Neural cell (in vitro differentiated cells): Measurements from ENCODE around the gene OTUD3. TPM values are rescaled to one million over a fixed set of nuclear protein-coding genes. Genes with fewer than 3 reads are reported as not detected.

Source experiments
- H2AFZ ChIP-seq: fragments of 200-600, 300-800 bp; sonication (generic), shearing (Covaris generic); 2 replicates; pipeline ENCODE4 v1.6.0; 2014; ENCODE audit warnings: low read depth, mild to moderate bottlenecking, antibody characterized with exemption, low read length, moderate library complexity
- H3F3A ChIP-seq: fragments of 200-600 bp; shearing (Covaris generic); 2 replicates; pipeline ENCODE4 v1.6.1; 2016; ENCODE audit warnings: mild to moderate bottlenecking, moderate library complexity, mixed read lengths, antibody characterized with exemption, low read length; ENCODE audit not compliant: insufficient read depth, poor library complexity, severe bottlenecking
- H3K27ac ChIP-seq: fragments of 200-600, 300-800 bp; sonication (generic), shearing (Covaris generic); 2 replicates; pipeline ENCODE4 v1.5.1; 2014; ENCODE audit warnings: mild to moderate bottlenecking, low read length, moderate library complexity
- H3K27me3 ChIP-seq: fragments of 300-800, 200-600 bp; sonication (generic), shearing (Covaris generic); 2 replicates; pipeline ENCODE4 v1.6.0; 2014; ENCODE audit warnings: mild to moderate bottlenecking, low read depth, low read length, moderate library complexity; ENCODE audit not compliant: insufficient read depth
- H3K36me3 ChIP-seq: fragments of 300-800, 200-600 bp; sonication (generic), shearing (Covaris generic); 2 replicates; pipeline ENCODE4 v1.5.1; 2014; ENCODE audit warnings: mild to moderate bottlenecking, antibody characterized with exemption, low read length, moderate library complexity; ENCODE audit not compliant: insufficient read depth
- H3K4me2 ChIP-seq: fragments of 300-800, 200-600 bp; sonication (generic), shearing (Covaris generic); 2 replicates; pipeline ENCODE4 v1.6.0; 2014; ENCODE audit warnings: mild to moderate bottlenecking, low read length
- H3K4me3 ChIP-seq: fragments of 300-800, 200-600 bp; sonication (generic), shearing (Covaris generic); 2 replicates; pipeline ENCODE4 v1.5.1; 2014; ENCODE audit warnings: mild to moderate bottlenecking, low read length, moderate library complexity
- H3K79me2 ChIP-seq: fragments of 200-600 bp; shearing (Covaris generic); replicated peaks from 2 replicates; pipeline ENCODE4 v1.6.0; 2014; ENCODE audit warnings: mild to moderate bottlenecking, low read length, moderate library complexity; ENCODE audit not compliant: insufficient read depth
- H3K9ac ChIP-seq: fragments of 300-800, 200-600 bp; sonication (generic), shearing (Covaris generic); 2 replicates; pipeline ENCODE4 v1.6.1; 2016; ENCODE audit warnings: mild to moderate bottlenecking, low read length, mixed read lengths
- H3K9me2 ChIP-seq: fragments of 200-600 bp; shearing (Covaris generic); 2 replicates; pipeline ENCODE4 v1.6.1; 2016; ENCODE audit warnings: mild to moderate bottlenecking, low read length, mixed read lengths; ENCODE audit not compliant: insufficient read depth
- H3K9me3 ChIP-seq: fragments of 200-600, 300-800 bp; sonication (generic), shearing (Covaris generic); 2 replicates; pipeline ENCODE4 v1.6.1; 2016; ENCODE audit warnings: mild to moderate bottlenecking, mixed run types, low read length, moderate library complexity, mixed read lengths
- H4K20me1 ChIP-seq: fragments of 200-600 bp; shearing (Covaris generic); 2 replicates; pipeline ENCODE4 v1.6.1; 2016; ENCODE audit warnings: mild to moderate bottlenecking, mixed run types; ENCODE audit not compliant: insufficient read depth
- EP300 ChIP-seq: fragments of 450-650 bp; conservative IDR thresholded peaks from 2 replicates; pipeline ENCODE4 v1.6.1; 2014; ENCODE audit warnings: antibody characterized with exemption, mild to moderate bottlenecking, moderate library complexity; ENCODE audit not compliant: poor library complexity, severe bottlenecking
- EZH2 ChIP-seq: fragments of 200-600, 300-800 bp; shearing (Covaris generic), sonication (generic); IDR thresholded peaks from 2 replicates; pipeline ENCODE4 v1.6.1; 2014; ENCODE audit warnings: antibody characterized with exemption, low read length, borderline replicate concordance, mild to moderate bottlenecking; ENCODE audit not compliant: insufficient read depth, poor library complexity, severe bottlenecking
- MXI1 ChIP-seq: fragments of 450-650 bp; conservative IDR thresholded peaks from 2 replicates; pipeline ENCODE4 v1.6.1; 2014; ENCODE audit warnings: antibody characterized with exemption, mild to moderate bottlenecking; ENCODE audit not compliant: poor library complexity, severe bottlenecking
- POLR2AphosphoS5 ChIP-seq: IDR thresholded peaks from 2 replicates; pipeline ENCODE4 v1.6.1; 2012
- RAD21 ChIP-seq: fragments of 450-650 bp; conservative IDR thresholded peaks from 2 replicates; pipeline ENCODE4 v1.6.1; 2014; ENCODE audit warnings: antibody characterized with exemption, mild to moderate bottlenecking, moderate library complexity
- SMC3 ChIP-seq: fragments of 450-650 bp; conservative IDR thresholded peaks from 2 replicates; pipeline ENCODE4 v1.6.1; 2014; ENCODE audit warnings: antibody characterized with exemption, mild to moderate bottlenecking, moderate library complexity; ENCODE audit not compliant: poor library complexity
- TAF1 ChIP-seq: IDR thresholded peaks from 2 replicates; pipeline ENCODE4 v1.6.1; 2012; ENCODE audit warnings: low read depth
- polyA plus RNA-seq: library from polyadenylated mRNA; depleted of rRNA; stranded (reverse); fragments of >200 nt; gene quantifications from 2 replicates; pipeline ENCODE4 v1.2.3, GENCODE V29; 2014
- TF ChIP-seq, protein P1 (sequence below): IDR thresholded peaks from 2 replicates; pipeline ENCODE4 v1.6.1; 2012; ENCODE audit warnings: borderline replicate concordance
- TF ChIP-seq, protein P2 (sequence below): fragments of 450-650 bp; IDR thresholded peaks from 2 replicates; pipeline ENCODE4 v1.5.1; 2014; ENCODE audit warnings: antibody characterized with exemption, mild to moderate bottlenecking, moderate library complexity; ENCODE audit not compliant: poor library complexity, severe bottlenecking

Gene OTUD3
- polyA plus RNA-seq, 1 donor from 2014 or later: 24.0 TPM

DNA sequence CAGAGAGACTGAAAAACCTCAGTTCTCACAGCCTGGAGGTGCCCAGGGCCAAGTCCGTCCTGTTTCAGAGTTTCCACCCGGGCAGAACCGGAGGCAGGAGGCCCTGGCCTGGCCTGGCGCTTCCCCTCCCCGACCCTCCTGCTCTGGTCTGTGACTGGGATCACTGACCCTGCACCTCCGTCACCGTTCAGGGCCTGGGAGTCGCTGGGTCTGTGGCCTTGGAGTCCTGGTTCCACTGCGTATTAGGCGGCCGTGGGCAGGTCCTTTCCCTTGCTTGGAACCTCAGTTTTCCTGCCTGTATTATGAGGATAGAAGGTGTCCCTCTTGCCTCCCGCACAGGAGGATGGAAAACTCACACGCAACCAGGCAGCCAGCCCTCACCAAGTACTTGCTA lies 41.8 kb downstream of the OTUD3 start:
- Histone ChIP-seq H3K9ac (no peak overlapping the region), H3K27me3 (no peaks in the 10 kb centered on the region), H2AFZ (no peak overlapping the region), H3K4me3 (no peak overlapping the region), H3K27ac (no peak overlapping the region), H3K36me3 (no peaks in the 10 kb centered on the region), H3K9me3 (no peaks in the 10 kb centered on the region), H3K4me2 (no peak overlapping the region), H3K9me2 (no peaks in the 10 kb centered on the region), H3K79me2 (no peaks in the 10 kb centered on the region), H3F3A (no peaks in the 10 kb centered on the region), H4K20me1 (no peaks in the 10 kb centered on the region)
- no peak for TF ChIP-seq POLR2AphosphoS5
- no peak for TF ChIP-seq RAD21
- no peak for TF ChIP-seq TAF1
- TF ChIP-seq EP300: no peak
- TF ChIP-seq EZH2: no peak
- no peak for TF ChIP-seq SMC3
- TF ChIP-seq, protein P1, sequence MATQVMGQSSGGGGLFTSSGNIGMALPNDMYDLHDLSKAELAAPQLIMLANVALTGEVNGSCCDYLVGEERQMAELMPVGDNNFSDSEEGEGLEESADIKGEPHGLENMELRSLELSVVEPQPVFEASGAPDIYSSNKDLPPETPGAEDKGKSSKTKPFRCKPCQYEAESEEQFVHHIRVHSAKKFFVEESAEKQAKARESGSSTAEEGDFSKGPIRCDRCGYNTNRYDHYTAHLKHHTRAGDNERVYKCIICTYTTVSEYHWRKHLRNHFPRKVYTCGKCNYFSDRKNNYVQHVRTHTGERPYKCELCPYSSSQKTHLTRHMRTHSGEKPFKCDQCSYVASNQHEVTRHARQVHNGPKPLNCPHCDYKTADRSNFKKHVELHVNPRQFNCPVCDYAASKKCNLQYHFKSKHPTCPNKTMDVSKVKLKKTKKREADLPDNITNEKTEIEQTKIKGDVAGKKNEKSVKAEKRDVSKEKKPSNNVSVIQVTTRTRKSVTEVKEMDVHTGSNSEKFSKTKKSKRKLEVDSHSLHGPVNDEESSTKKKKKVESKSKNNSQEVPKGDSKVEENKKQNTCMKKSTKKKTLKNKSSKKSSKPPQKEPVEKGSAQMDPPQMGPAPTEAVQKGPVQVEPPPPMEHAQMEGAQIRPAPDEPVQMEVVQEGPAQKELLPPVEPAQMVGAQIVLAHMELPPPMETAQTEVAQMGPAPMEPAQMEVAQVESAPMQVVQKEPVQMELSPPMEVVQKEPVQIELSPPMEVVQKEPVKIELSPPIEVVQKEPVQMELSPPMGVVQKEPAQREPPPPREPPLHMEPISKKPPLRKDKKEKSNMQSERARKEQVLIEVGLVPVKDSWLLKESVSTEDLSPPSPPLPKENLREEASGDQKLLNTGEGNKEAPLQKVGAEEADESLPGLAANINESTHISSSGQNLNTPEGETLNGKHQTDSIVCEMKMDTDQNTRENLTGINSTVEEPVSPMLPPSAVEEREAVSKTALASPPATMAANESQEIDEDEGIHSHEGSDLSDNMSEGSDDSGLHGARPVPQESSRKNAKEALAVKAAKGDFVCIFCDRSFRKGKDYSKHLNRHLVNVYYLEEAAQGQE: no peak
- TF ChIP-seq, protein P2, sequence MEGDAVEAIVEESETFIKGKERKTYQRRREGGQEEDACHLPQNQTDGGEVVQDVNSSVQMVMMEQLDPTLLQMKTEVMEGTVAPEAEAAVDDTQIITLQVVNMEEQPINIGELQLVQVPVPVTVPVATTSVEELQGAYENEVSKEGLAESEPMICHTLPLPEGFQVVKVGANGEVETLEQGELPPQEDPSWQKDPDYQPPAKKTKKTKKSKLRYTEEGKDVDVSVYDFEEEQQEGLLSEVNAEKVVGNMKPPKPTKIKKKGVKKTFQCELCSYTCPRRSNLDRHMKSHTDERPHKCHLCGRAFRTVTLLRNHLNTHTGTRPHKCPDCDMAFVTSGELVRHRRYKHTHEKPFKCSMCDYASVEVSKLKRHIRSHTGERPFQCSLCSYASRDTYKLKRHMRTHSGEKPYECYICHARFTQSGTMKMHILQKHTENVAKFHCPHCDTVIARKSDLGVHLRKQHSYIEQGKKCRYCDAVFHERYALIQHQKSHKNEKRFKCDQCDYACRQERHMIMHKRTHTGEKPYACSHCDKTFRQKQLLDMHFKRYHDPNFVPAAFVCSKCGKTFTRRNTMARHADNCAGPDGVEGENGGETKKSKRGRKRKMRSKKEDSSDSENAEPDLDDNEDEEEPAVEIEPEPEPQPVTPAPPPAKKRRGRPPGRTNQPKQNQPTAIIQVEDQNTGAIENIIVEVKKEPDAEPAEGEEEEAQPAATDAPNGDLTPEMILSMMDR: no peak
- TF ChIP-seq MXI1: no peak

DNA sequence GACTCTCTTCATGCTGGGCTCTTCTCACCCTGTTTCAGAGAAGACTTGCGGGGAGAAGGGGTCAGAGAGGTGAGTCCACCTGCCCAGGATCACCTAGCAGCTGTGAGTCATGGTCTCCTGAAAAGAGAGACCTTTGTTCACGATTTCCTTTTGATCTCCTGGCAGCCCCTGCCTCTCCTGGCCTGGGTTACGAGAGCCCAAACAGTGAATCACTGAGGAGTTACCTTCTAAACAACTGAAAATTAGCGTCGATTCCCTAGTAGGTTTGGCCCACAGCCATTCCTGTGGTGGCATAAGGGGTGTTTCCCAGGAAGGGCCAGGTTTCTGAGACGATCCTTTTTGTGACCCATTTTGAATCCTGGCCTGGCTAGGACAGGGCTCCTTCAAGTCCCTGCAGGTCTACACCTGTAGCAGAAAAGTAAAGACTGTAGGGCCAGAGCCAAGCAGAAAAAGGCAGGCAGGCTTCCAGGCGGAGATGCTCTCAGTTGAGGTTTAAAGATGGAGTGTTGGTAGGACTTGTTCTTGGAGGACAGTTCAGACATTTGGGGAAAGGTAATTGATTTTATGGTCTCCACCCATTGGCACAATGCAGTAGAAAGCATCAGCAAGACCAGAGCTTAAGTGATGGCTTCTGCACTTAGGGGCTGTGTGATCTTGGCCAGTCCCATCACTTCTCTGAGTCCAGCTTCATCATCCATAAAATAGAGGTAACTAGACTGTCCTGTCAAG lies 43.3 kb downstream of the OTUD3 start:
- H3K27ac ChIP-seq: no peak overlapping the region
- TF ChIP-seq RAD21 (no peak), EZH2 (no peak), MXI1 (no peak), TAF1 (no peak), SMC3 (no peak), POLR2AphosphoS5 (no peak), EP300 (no peak)
- TF ChIP-seq, protein P1: no peak
- TF ChIP-seq, protein P2: no peak
- no peaks in the 10 kb centered on the region for H4K20me1 ChIP-seq
- no peak overlapping the region for H2AFZ ChIP-seq
- no peaks in the 10 kb centered on the region for H3K9me3 ChIP-seq
- H3K4me2 ChIP-seq: no peak overlapping the region
- no peaks in the 10 kb centered on the region for H3K9me2 ChIP-seq
- H3K27me3 ChIP-seq: no peaks in the 10 kb centered on the region
- H3K36me3 ChIP-seq: no peaks in the 10 kb centered on the region
- H3K4me3 ChIP-seq: no peak overlapping the region
- no peak overlapping the region for H3K9ac ChIP-seq
- H3F3A ChIP-seq: no peaks in the 10 kb centered on the region
- no peaks in the 10 kb centered on the region for H3K79me2 ChIP-seq
